GM21360 (cell line): ENCODE results near the gene TUBB8.
"Not testable (repeated sequence)": the region's sequence is repeated elsewhere in the genome, so short reads cannot be mapped to it uniquely, and the experiment has no call there.

ENCODE experiments used
- ATAC-seq: cut with Tn5 transposase; IDR thresholded peaks from one replicate; pipeline ENCODE4 v1.9.1; 2021; ENCODE audit warnings: mild to moderate bottlenecking, moderate library complexity; ENCODE audit not compliant: unreplicated experiment

TUBB8 gene

DNA sequence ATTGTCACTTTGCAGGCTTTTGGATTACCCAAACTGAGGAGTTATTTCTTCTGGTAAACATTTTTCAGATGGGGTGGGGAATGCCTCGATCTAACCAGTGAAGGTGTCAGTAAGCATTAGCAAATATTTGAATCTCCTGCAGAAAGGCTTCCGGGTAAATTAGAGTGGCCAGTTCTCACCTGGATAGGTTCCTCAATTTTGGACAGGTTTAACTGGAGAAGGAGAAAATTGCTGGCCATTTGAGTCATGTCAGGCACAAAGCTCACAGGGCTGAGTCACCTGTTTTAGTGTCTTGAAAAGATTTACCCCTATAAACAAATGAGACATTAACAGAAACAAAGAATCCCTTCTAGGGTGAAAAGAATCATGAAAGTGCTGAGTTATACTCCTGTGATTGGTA, 830 bp upstream of the TUBB8 start:
- ATAC-seq: not testable (repeated sequence)

DNA sequence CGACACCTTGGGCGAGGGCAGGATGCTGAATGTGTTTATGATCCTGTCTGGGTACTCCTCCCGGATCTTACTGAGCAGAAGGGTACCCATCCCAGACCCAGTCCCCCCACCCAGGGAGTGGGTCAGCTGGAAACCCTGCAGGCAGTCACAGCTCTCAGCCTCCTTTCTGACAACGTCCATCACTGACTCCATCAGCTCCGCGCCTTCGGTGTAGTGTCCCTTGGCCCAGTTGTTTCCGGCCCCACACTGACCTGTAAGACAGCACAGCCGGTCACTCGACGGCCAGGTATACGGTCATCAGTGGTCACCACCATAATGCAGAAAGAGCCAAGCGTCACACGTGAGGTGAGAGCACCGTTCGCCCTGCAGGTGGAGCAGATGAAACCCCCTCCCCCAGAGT, 1.2 kb downstream of the TUBB8 start:
- not testable (repeated sequence) for ATAC-seq

DNA sequence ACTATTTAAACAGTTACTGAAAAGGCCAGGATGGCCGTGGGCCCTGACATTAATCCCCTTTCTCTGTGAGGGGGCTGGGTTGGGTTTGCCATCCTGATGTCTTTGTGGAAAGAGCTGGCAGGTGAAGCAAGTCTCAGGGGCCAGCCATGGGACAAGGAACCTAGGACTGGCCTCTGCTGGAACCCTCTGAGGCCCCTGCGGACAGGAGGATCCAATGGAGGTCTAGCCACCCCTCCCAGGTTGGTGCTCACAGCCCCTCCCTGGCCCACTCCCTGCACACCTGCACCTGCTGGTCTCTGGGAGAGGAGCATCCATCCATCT, 35.8 kb downstream of the TUBB8 start:
- ATAC-seq: not testable (repeated sequence)

- ATAC-seq: not testable (repeated sequence)
Observed at GRCh38 chr10:12444-13314, 36.4 kb downstream of the TUBB8 start.

DNA sequence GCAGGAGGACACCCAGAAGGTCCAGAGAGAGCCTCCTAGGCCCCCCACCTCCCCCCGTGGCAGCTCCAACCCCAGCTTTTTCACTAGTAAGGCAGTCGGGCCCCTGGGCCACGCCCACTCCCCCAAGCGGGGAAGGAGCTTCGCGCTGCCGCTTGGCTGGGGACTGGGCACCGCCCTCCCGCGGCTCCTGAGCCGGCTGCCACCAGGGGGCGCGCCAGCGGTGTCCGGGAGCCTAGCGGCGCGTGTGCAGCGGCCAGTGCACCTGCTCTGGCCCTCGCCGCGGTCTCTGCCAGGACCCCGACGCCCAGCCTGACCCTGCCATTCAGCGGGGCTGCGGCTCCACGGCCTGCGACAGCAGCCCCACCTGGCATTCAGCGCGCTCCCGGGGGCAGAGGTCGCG, 37.8 kb downstream of the TUBB8 start:
- not testable (repeated sequence) for ATAC-seq

- ATAC-seq: not testable (repeated sequence)
Observed at GRCh38 chr10:10261-10971, 38.7 kb downstream of the TUBB8 start.
